DND-41 (cell line): ENCODE measurements around the gene PACSIN1.

Experiments used
- ATAC-seq: fragments of 200-7000 bp; cut with Tn5 transposase; 3 replicates; pipeline ENCODE4 v1.9.1; 2021; ENCODE audit warnings: low read depth; ENCODE audit not compliant: insufficient read depth
- DNase-seq: peaks from one replicate; pipeline ENCODE4 v3.0.0-alpha.2; 2020
- H2AFZ ChIP-seq: 2 replicates; pipeline ENCODE4 v1.6.0; 2012; ENCODE audit warnings: low read depth, low read length
- H3K27ac ChIP-seq: 2 replicates; pipeline ENCODE4 v1.5.1; 2012; ENCODE audit warnings: low read length, inconsistent platforms
- H3K27me3 ChIP-seq: fragments of 200-600 bp; sonication (generic); 2 replicates; pipeline ENCODE4 v1.6.0; 2012; ENCODE audit warnings: low read length, mild to moderate bottlenecking, inconsistent platforms; ENCODE audit not compliant: insufficient read depth, poor library complexity
- H3K36me3 ChIP-seq: 2 replicates; pipeline ENCODE4 v1.5.1; 2012; ENCODE audit warnings: low read length, inconsistent platforms; ENCODE audit not compliant: insufficient read depth
- H3K4me1 ChIP-seq: 2 replicates; pipeline ENCODE4 v1.5.1; 2012; ENCODE audit warnings: mild to moderate bottlenecking, low read length; ENCODE audit not compliant: insufficient read depth
- H3K4me2 ChIP-seq: 2 replicates; pipeline ENCODE4 v1.6.0; 2012; ENCODE audit warnings: mild to moderate bottlenecking, moderate library complexity, low read length, inconsistent platforms; ENCODE audit not compliant: insufficient read depth
- H3K4me3 ChIP-seq, 2 experiments: fragments of 200-600 bp in 1 of 2; shearing (Covaris generic) in 1 of 2; 2 replicates each; pipeline ENCODE4 v1.5.1; 2012 to 2016; ENCODE audit warnings: inconsistent platforms in 2 of 2, low read length in 2 of 2, mild to moderate bottlenecking in 2 of 2, low read depth in 1 of 2, moderate library complexity in 1 of 2
- H3K79me2 ChIP-seq: 2 replicates; pipeline ENCODE4 v1.6.0; 2012; ENCODE audit warnings: low read length, inconsistent platforms; ENCODE audit not compliant: insufficient read depth
- H3K9ac ChIP-seq: 2 replicates; pipeline ENCODE4 v1.6.0; 2012; ENCODE audit warnings: low read depth, mild to moderate bottlenecking, inconsistent platforms, low read length, moderate library complexity
- H3K9me3 ChIP-seq: 2 replicates; pipeline ENCODE4 v1.5.1; 2012; ENCODE audit warnings: low read length, moderate library complexity, mild to moderate bottlenecking, inconsistent platforms; ENCODE audit not compliant: insufficient read depth, severe bottlenecking
- H4K20me1 ChIP-seq: 2 replicates; pipeline ENCODE4 v1.6.0; 2012; ENCODE audit warnings: low read length; ENCODE audit not compliant: insufficient read depth
- EZH2 ChIP-seq: IDR thresholded peaks from 3 replicates; pipeline ENCODE4 v1.6.1; 2012; ENCODE audit warnings: borderline replicate concordance, low read depth, mild to moderate bottlenecking, moderate library complexity, low read length, inconsistent platforms; ENCODE audit not compliant: severe bottlenecking
- TF ChIP-seq, protein P1 (sequence below): IDR thresholded peaks from 2 replicates; pipeline ENCODE4 v1.5.1; 2012; ENCODE audit warnings: borderline replicate concordance, low read length, moderate library complexity, mild to moderate bottlenecking; ENCODE audit not compliant: poor library complexity, severe bottlenecking; ENCODE audit errors: extremely low read depth

PACSIN1 gene

DNA sequence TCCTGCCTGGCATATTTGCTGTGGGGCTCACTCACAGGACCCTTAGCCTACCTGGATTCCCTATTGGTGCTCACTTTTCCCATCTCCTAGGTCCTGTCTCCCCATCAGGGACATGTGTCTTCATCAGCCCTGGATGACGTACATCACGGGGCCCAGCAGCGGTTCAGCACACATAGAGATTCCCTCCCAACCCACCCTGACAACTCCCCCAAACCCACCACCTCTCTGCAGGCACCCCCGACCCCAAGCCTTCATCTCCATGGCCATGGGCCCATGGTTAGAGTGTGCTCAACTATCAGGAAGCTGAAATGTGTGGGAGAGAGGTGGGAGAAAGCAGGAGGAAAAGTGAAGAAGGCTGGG lies 115.7 kb downstream of the PACSIN1 start:
- Histone ChIP-seq H4K20me1 (peaks cover 22% of the 10 kb centered on the region), H3K36me3 (peaks cover 6% of the 10 kb centered on the region), H3K4me2 (no peak overlapping the region), H3K9me3 (no peaks in the 10 kb centered on the region), H3K27me3 (no peaks in the 10 kb centered on the region), H3K79me2 (no peaks in the 10 kb centered on the region), H3K4me1 (no peaks in the 10 kb centered on the region), H3K27ac (no peak overlapping the region), H3K9ac (no peak overlapping the region), H2AFZ (no peak overlapping the region), H3K4me3 (no peak overlapping the region)
- ATAC-seq (no peak), DNase-seq (no peak)
- no peak for TF ChIP-seq EZH2
- TF ChIP-seq, protein P1, sequence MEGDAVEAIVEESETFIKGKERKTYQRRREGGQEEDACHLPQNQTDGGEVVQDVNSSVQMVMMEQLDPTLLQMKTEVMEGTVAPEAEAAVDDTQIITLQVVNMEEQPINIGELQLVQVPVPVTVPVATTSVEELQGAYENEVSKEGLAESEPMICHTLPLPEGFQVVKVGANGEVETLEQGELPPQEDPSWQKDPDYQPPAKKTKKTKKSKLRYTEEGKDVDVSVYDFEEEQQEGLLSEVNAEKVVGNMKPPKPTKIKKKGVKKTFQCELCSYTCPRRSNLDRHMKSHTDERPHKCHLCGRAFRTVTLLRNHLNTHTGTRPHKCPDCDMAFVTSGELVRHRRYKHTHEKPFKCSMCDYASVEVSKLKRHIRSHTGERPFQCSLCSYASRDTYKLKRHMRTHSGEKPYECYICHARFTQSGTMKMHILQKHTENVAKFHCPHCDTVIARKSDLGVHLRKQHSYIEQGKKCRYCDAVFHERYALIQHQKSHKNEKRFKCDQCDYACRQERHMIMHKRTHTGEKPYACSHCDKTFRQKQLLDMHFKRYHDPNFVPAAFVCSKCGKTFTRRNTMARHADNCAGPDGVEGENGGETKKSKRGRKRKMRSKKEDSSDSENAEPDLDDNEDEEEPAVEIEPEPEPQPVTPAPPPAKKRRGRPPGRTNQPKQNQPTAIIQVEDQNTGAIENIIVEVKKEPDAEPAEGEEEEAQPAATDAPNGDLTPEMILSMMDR = no peak

DNA sequence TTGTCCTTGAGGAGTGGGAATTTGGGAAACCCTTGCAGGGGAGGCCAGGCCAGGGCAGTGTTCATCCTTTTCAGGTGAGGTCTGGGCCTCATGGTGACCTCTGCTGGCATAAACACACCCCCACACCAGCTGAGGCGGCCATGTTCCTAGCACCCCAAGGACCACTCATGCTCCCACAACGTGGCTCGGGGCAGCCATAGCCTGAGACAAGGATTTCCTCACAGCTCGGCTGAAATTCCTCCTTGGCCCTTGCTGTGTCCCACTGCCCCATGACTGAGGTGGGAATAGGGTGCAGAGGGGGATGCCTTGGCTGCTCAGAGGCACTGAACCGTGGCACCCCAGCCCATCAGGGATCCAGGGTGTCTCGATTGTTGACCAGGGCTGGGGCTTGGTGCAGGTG lies 117.6 kb downstream of the PACSIN1 start:
- Histone ChIP-seq H3K9me3 (no peaks in the 10 kb centered on the region), H3K27me3 (no peaks in the 10 kb centered on the region), H3K4me3 (no peak overlapping the region), H3K4me2 (no peak overlapping the region), H4K20me1 (peaks cover 29% of the 10 kb centered on the region), H3K36me3 (peaks cover 20% of the 10 kb centered on the region), H3K9ac (no peak overlapping the region), H3K27ac (no peak overlapping the region), H2AFZ (no peak overlapping the region), H3K4me1 (no peaks in the 10 kb centered on the region), H3K79me2 (no peaks in the 10 kb centered on the region)
- ATAC-seq (no peak), DNase-seq (no peak)
- TF ChIP-seq, protein P1 = no peak
- TF ChIP-seq EZH2 = no peak

DNA sequence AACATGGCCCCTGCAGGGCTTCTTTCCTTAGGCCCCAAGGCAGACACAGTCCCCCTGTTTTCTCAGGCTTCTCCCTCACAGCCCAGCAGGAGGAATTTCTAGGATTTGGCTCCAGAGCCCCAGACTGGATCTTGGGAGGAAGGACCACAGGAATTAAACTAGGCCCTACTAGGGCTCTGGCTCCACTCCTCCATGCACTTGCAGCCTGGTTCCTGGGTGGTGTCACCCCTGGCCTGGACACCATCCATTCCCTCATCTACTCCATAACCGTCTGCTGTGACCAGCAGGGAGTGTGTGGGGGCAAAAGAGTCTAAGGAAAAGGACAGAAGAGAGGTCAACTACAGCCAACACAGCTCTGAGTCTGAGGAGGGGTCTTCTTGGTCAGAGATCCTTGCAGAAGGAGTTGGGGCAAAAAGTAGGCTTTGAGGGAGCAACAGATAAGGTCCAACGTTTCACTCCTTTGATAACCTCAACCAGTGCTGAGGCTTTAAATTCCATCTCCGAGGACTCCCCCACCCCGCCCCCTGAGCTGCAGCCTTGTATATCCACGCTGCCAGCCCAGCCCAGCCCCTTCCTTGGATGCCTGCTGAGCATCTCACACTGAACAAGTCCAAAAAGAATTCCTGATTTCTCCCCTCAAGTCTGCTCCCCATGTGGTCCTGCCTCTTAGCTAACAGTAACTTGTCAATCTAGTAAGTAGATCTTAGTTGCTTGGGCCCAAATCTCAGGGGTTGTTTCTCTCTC lies 118.2 kb downstream of the PACSIN1 start:
- TF ChIP-seq, protein P1 = no peak
- TF ChIP-seq EZH2 = no peak
- Histone ChIP-seq H3K27ac (no peak overlapping the region), H3K4me2 (no peak overlapping the region), H2AFZ (no peak overlapping the region), H3K36me3 (peaks cover 25% of the 10 kb centered on the region), H3K79me2 (no peaks in the 10 kb centered on the region), H4K20me1 (peaks cover 29% of the 10 kb centered on the region), H3K4me3 (no peak overlapping the region), H3K4me1 (no peaks in the 10 kb centered on the region), H3K9me3 (no peaks in the 10 kb centered on the region), H3K9ac (no peak overlapping the region), H3K27me3 (no peaks in the 10 kb centered on the region)
- no peak for ATAC-seq
- DNase-seq = no peak
